HCT116 (cell line): Measurements from ENCODE around the gene TTC39C. TPM values are rescaled to one million over a fixed set of nuclear protein-coding genes. Genes with fewer than 3 reads are reported as not detected.

Experiments used
- ATAC-seq: fragments of 200-7000 bp; cut with Tn5 transposase; 2 replicates; pipeline ENCODE4 v1.9.1; 2020; ENCODE audit warnings: mild to moderate bottlenecking, moderate library complexity
- BruUV-seq: library from RNA; stranded (reverse); fragments of 400-500 nt; replicated peaks from 2 replicates; lab custom pipeline; 2021; lab: Mats Ljungman, UMichigan
- CTCF ChIA-PET: fragments of 300-600 bp; sonication (Branson Sonifier 250); formaldehyde crosslinking; loops from one replicate; lab custom pipeline; 2021; ENCODE audit warnings: antibody characterized with exemption; lab: Charles Lee
- POLR2A ChIA-PET: fragments of 300-600, 350-600 bp; sonication (Branson Sonifier 250); formaldehyde crosslinking; loops from one replicate; lab custom pipeline; 2021; ENCODE audit warnings: antibody characterized with exemption; lab: Charles Lee
- RAD21 ChIA-PET, 2 experiments: fragments of 300-600 bp; sonication (Branson Sonifier 250); formaldehyde crosslinking; loops; one replicate each; lab custom pipeline; 2023; ENCODE audit warnings: low total read pairs in 2 of 2; ENCODE audit not compliant: uncharacterized antibody in 2 of 2, unreplicated experiment in 2 of 2, low non-redundant PET in 1 of 2; lab: Charles Lee
- DNase-seq: peaks from one replicate; pipeline ENCODE4 v3.0.0-alpha.2; 2010; ENCODE audit warnings: low read depth, low spot score
- H2AFZ ChIP-seq: fragments of 200-600 bp; shearing (Covaris generic), sonication (generic); 2 replicates; pipeline ENCODE4 v1.6.1; 2017; ENCODE audit warnings: low read depth, mixed run types, mixed read lengths, antibody characterized with exemption, low read length; ENCODE audit not compliant: poor library complexity, severe bottlenecking
- H3K27ac ChIP-seq: 2 replicates; pipeline ENCODE4 v1.5.1; 2012; ENCODE audit warnings: low read depth, low read length
- H3K27me3 ChIP-seq: fragments of 200-600 bp; sonication (generic); 2 replicates; pipeline ENCODE4 v1.6.1; 2016; ENCODE audit warnings: mixed run types, low read length, mixed read lengths; ENCODE audit not compliant: insufficient read depth
- H3K36me3 ChIP-seq, 2 experiments: fragments of 200-500 bp in 1 of 2; fragments of 200-600 bp in 1 of 2; sonication (Bioruptor generic) in 1 of 2; sonication (generic) in 1 of 2; 2 replicates each; pipeline versions ENCODE4 v1.5.1 to v1.6.1; 2014 to 2016; ENCODE audit warnings: low read length in 2 of 2, inconsistent platforms in 1 of 2, mixed read lengths in 1 of 2, mixed run types in 1 of 2; ENCODE audit not compliant: insufficient read depth in 2 of 2, control insufficient read depth in 1 of 2
- H3K4me1 ChIP-seq, 2 experiments: fragments of 200-600 bp in 1 of 2; sonication (generic) in 1 of 2; 2 replicates each; pipeline versions ENCODE4 v1.5.1 to v1.6.1; 2012 to 2017; ENCODE audit warnings: low read length in 2 of 2, inconsistent platforms in 1 of 2, mild to moderate bottlenecking in 1 of 2, mixed read lengths in 1 of 2, mixed run types in 1 of 2, moderate library complexity in 1 of 2; ENCODE audit not compliant: insufficient read depth in 2 of 2, control insufficient read depth in 1 of 2
- H3K4me2 ChIP-seq: fragments of 200-600 bp; sonication (generic); 2 replicates; pipeline ENCODE4 v1.6.1; 2017; ENCODE audit warnings: mixed run types, low read length, mixed read lengths
- H3K4me3 ChIP-seq, 2 experiments: fragments of 200-600 bp in 1 of 2; sonication (generic) in 1 of 2; replicated peaks in 1 of 2; 2 replicates each; pipeline ENCODE4 v1.5.1; 2011 to 2016; ENCODE audit warnings: low read length in 2 of 2, control low read depth in 1 of 2, low read depth in 1 of 2, mild to moderate bottlenecking in 1 of 2, mixed read lengths in 1 of 2, mixed run types in 1 of 2
- H3K79me2 ChIP-seq: fragments of 200-600 bp; sonication (generic); 2 replicates; pipeline ENCODE4 v1.6.1; 2017; ENCODE audit warnings: mild to moderate bottlenecking, mixed run types, low read length, moderate library complexity, mixed read lengths; ENCODE audit not compliant: insufficient read depth
- H3K9ac ChIP-seq: fragments of 200-600 bp; sonication (generic); 2 replicates; pipeline ENCODE4 v1.6.1; 2016; ENCODE audit warnings: low read length, mixed read lengths
- H3K9me2 ChIP-seq: fragments of 200-600 bp; sonication (generic), shearing (Covaris generic); 2 replicates; pipeline ENCODE4 v1.6.1; 2017; ENCODE audit warnings: mixed run types, mild to moderate bottlenecking, moderate library complexity; ENCODE audit not compliant: insufficient read depth
- H3K9me3 ChIP-seq, 2 experiments: fragments of 200-500 bp in 1 of 2; fragments of 200-600 bp in 1 of 2; sonication (Bioruptor generic) in 1 of 2; sonication (generic) in 1 of 2; 2 replicates each; pipeline ENCODE4 v1.6.1; 2014 to 2017; ENCODE audit warnings: low read length in 2 of 2, mixed read lengths in 2 of 2, inconsistent platforms in 1 of 2, low read depth in 1 of 2, mild to moderate bottlenecking in 1 of 2, mixed run types in 1 of 2, moderate library complexity in 1 of 2; ENCODE audit not compliant: control insufficient read depth in 1 of 2, insufficient read depth in 1 of 2
- H4K20me1 ChIP-seq: fragments of 200-600 bp; sonication (generic), shearing (Covaris generic); 2 replicates; pipeline ENCODE4 v1.6.1; 2017; ENCODE audit warnings: mixed run types, mild to moderate bottlenecking, moderate library complexity; ENCODE audit not compliant: insufficient read depth
- ATF3 ChIP-seq: IDR thresholded peaks from 2 replicates; pipeline ENCODE4 v1.6.1; 2012
- CBX3 ChIP-seq: IDR thresholded peaks from 2 replicates; pipeline ENCODE4 v1.6.1; 2012; ENCODE audit warnings: low read depth
- CEBPB ChIP-seq: IDR thresholded peaks from 2 replicates; pipeline ENCODE4 v1.6.1; 2012; ENCODE audit warnings: low read depth
- CTCF ChIP-seq, 3 experiments: fragments of 200-600 bp in 1 of 3; sonication (generic) in 1 of 3; IDR thresholded peaks in 2 of 3; conservative IDR thresholded peaks in 1 of 3; 2 replicates each; pipeline ENCODE4 v1.5.1; 2012 to 2017; ENCODE audit warnings: low read depth in 2 of 3, low read length in 2 of 3, antibody characterized with exemption in 1 of 3, borderline replicate concordance in 1 of 3, control low read depth in 1 of 3, mild to moderate bottlenecking in 1 of 3, mixed read lengths in 1 of 3, mixed run types in 1 of 3, moderate library complexity in 1 of 3; ENCODE audit not compliant: insufficient read depth in 1 of 3
- EGR1 ChIP-seq: IDR thresholded peaks from 2 replicates; pipeline ENCODE4 v1.6.1; 2012; ENCODE audit warnings: low read depth
- FOSL1 ChIP-seq: IDR thresholded peaks from 2 replicates; pipeline ENCODE4 v1.6.1; 2012; ENCODE audit warnings: low read depth
- JUND ChIP-seq: IDR thresholded peaks from 2 replicates; pipeline ENCODE4 v1.6.1; 2012
- MAX ChIP-seq: IDR thresholded peaks from 2 replicates; pipeline ENCODE4 v1.6.1; 2012
- RAD21 ChIP-seq: IDR thresholded peaks from 2 replicates; pipeline ENCODE4 v1.6.1; 2012; ENCODE audit warnings: low read depth, mild to moderate bottlenecking
- REST ChIP-seq: IDR thresholded peaks from 2 replicates; pipeline ENCODE4 v1.6.1; 2012; ENCODE audit warnings: low read depth
- SIN3A ChIP-seq: IDR thresholded peaks from 2 replicates; pipeline ENCODE4 v1.6.1; 2012; ENCODE audit warnings: low read depth
- SP1 ChIP-seq: IDR thresholded peaks from 2 replicates; pipeline ENCODE4 v1.6.1; 2012; ENCODE audit warnings: low read depth
- YY1 ChIP-seq: IDR thresholded peaks from 2 replicates; pipeline ENCODE4 v1.6.1; 2011; ENCODE audit warnings: low read length, low read depth, moderate library complexity, mild to moderate bottlenecking; ENCODE audit not compliant: insufficient replicate concordance; ENCODE audit errors: extremely low read depth
- ZBTB33 ChIP-seq: IDR thresholded peaks from 2 replicates; pipeline ENCODE4 v1.6.1; 2011; ENCODE audit warnings: mild to moderate bottlenecking, low read length, moderate library complexity; ENCODE audit not compliant: insufficient replicate concordance; ENCODE audit errors: extremely low read depth
- ZFX ChIP-seq: fragments of 450-650 bp; IDR thresholded peaks from 2 replicates; pipeline ENCODE4 v1.6.1; 2017
- intact Hi-C: fragments of 100-400 bp; cut with micrococcal nuclease; formaldehyde crosslinking; loops from 2 replicates; pipeline ENCODE4 v1.10.0; 2022
- total RNA-seq: library from RNA; stranded (reverse); gene quantifications from one replicate; pipeline ENCODE4 v1.2.1, GENCODE V29; 2021; ENCODE audit not compliant: unreplicated experiment

Gene TTC39C
- total RNA-seq, 1 experiment from 2014 or later: 24.8 TPM

GRCh38 chr18:24140697-24141096, 126.1 kb downstream of the TTC39C start (continued):
- TF ChIP-seq RAD21 (no peak), CTCF (IDR thresholded peaks at IDR 0.05 in 2 of 3, conservative IDR thresholded peaks at IDR 0.05 in 1 of 3; ENCODE audit: borderline replicate concordance in 1 of 3, insufficient read depth in 1 of 3, low read depth in 2 of 3, low read length in 2 of 3) (no peak), JUND (no peak), MAX (no peak), YY1 (no peak), SIN3A (no peak), ZFX (no peak), SP1 (no peak), CBX3 (no peak)
- TF ChIP-seq, all 23 proteins: peak for 0

GRCh38 chr18:24142376-24142775, 127.8 kb downstream of the TTC39C start:
- H3K27me3 ChIP-seq: no peaks in the 10 kb centered on the region
- no peak overlapping the region for H3K4me2 ChIP-seq
- H3K9me2 ChIP-seq: no peaks in the 10 kb centered on the region
- intact Hi-C loops: no loop called here
- POLR2A ChIA-PET: no interaction called here
- no peak overlapping the region for H2AFZ ChIP-seq
- no peak for TF ChIP-seq ZBTB33
- TF ChIP-seq RAD21: no peak
- TF ChIP-seq CBX3: no peak
- TF ChIP-seq SIN3A: no peak
- TF ChIP-seq ZFX: no peak
- no peak for TF ChIP-seq ATF3
- no peak for TF ChIP-seq FOSL1
- TF ChIP-seq CEBPB: no peak
- no peak for TF ChIP-seq EGR1
- TF ChIP-seq REST: no peak
- no peak for TF ChIP-seq CTCF (IDR thresholded peaks at IDR 0.05 in 2 of 3, conservative IDR thresholded peaks at IDR 0.05 in 1 of 3; ENCODE audit: borderline replicate concordance in 1 of 3, insufficient read depth in 1 of 3, low read depth in 2 of 3, low read length in 2 of 3)
- no peak for ATAC-seq
- peaks cover 0 to 1% of the 10 kb centered on the region in 2 experiments; a peak in 2 of 4 replicates for H3K4me1 ChIP-seq
- BruUV-seq: no TSS peak
- no peak overlapping the region for H3K4me3 ChIP-seq
- H4K20me1 ChIP-seq: no peaks in the 10 kb centered on the region
- H3K9ac ChIP-seq: no peak overlapping the region
- no peaks in the 10 kb centered on the region for H3K9me3 ChIP-seq
- H3K79me2 ChIP-seq: no peaks in the 10 kb centered on the region
- no peak overlapping the region for H3K27ac ChIP-seq
- DNase-seq: no peak
- CTCF ChIA-PET: no interaction called here
- no peaks in the 10 kb centered on the region for H3K36me3 ChIP-seq
- RAD21 ChIA-PET: no interaction called here
